NB4 (cell line): ENCODE measurements around the gene TMCO1.

Source experiments
- CTCF ChIP-seq: IDR thresholded peaks from one replicate; pipeline ENCODE4 v1.5.1; 2012; ENCODE audit warnings: low read depth, low read length
- MAX ChIP-seq: IDR thresholded peaks from 2 replicates; pipeline ENCODE4 v1.6.1; 2011; ENCODE audit warnings: low read depth, low read length
- POLR2A ChIP-seq: IDR thresholded peaks from 2 replicates; pipeline ENCODE4 v1.6.1; 2011; ENCODE audit warnings: mild to moderate bottlenecking; ENCODE audit not compliant: insufficient read length; ENCODE audit errors: extremely low read depth

- TF ChIP-seq MAX = no peak
- no peak for TF ChIP-seq CTCF
- TF ChIP-seq POLR2A = no peak
Measured at GRCh38 chr1:165772739-165773138, 4.1 kb upstream of the TMCO1 start.
